Measurements from ENCODE around the gene CHRM1. TPM values are rescaled to one million over a fixed set of nuclear protein-coding genes. Genes with fewer than 3 reads are reported as not detected.
A peak's percentile ranks its signal among the peaks of the same experiment; 100 is the strongest.

CHRM1 gene
- total and polyA plus RNA-seq, 4 donors: not detected

GRCh38 chr11:62930157-62930556 is 9.0 kb upstream of the CHRM1 start:
- H3K27ac ChIP-seq (ENCODE audit: low read depth in 1 of 2, low read length in 2 of 2): no peak overlapping the region
- H3K9me3 ChIP-seq (ENCODE audit: control insufficient read depth, low read length): no peaks in the 10 kb centered on the region
- no peak overlapping the region for H3K4me3 ChIP-seq (ENCODE audit: low read length in 2 of 2)
- ATAC-seq (ENCODE audit: low FRiP score): no peak
- H3K4me1 ChIP-seq (ENCODE audit: control insufficient read depth in 1 of 2, insufficient read depth in 2 of 2, low read length in 2 of 2): no peaks in the 10 kb centered on the region
- no peaks in the 10 kb centered on the region for H3K27me3 ChIP-seq (ENCODE audit: control insufficient read depth in 1 of 2, insufficient read depth in 2 of 2, low read length in 1 of 2)
- WGBS, 2 donors: 47 to 58% methylated on average over 4 of the region's 4 CpGs
- no peaks in the 10 kb centered on the region for H3K36me3 ChIP-seq (ENCODE audit: control insufficient read depth in 1 of 2, insufficient read depth in 2 of 2, low read length in 1 of 2)
- intact Hi-C loops (cut with DNase I): no loop called here
- no peak for DNase-seq

- ATAC-seq (ENCODE audit: low FRiP score): no peak
- H3K27me3 ChIP-seq (ENCODE audit: control insufficient read depth in 1 of 2, insufficient read depth in 2 of 2, low read length in 1 of 2): no peaks in the 10 kb centered on the region
- intact Hi-C loops (cut with DNase I): no loop called here
- H3K4me3 ChIP-seq (ENCODE audit: low read length in 2 of 2): no peak overlapping the region
- DNase-seq: no peak
- no peaks in the 10 kb centered on the region for H3K36me3 ChIP-seq (ENCODE audit: control insufficient read depth in 1 of 2, insufficient read depth in 2 of 2, low read length in 1 of 2)
- H3K4me1 ChIP-seq (ENCODE audit: control insufficient read depth in 1 of 2, insufficient read depth in 2 of 2, low read length in 2 of 2): no peaks in the 10 kb centered on the region
- H3K27ac ChIP-seq (ENCODE audit: low read depth in 1 of 2, low read length in 2 of 2): no peak overlapping the region
- 81 to 82% methylated on average over 13 of the region's 13 CpGs for WGBS, 2 donors
- H3K9me3 ChIP-seq (ENCODE audit: control insufficient read depth, low read length): no peaks in the 10 kb centered on the region
Measured at GRCh38 chr11:62928011-62928410, 6.8 kb upstream of the CHRM1 start.

- Histone ChIP-seq H3K36me3 (ENCODE audit: control insufficient read depth in 1 of 2, insufficient read depth in 2 of 2, low read length in 1 of 2) (no peaks in the 10 kb centered on the region), H3K4me1 (ENCODE audit: control insufficient read depth in 1 of 2, insufficient read depth in 2 of 2, low read length in 2 of 2) (no peaks in the 10 kb centered on the region), H3K27me3 (ENCODE audit: control insufficient read depth in 1 of 2, insufficient read depth in 2 of 2, low read length in 1 of 2) (no peaks in the 10 kb centered on the region), H3K27ac (ENCODE audit: low read depth in 1 of 2, low read length in 2 of 2) (no peak overlapping the region), H3K9me3 (ENCODE audit: control insufficient read depth, low read length) (no peaks in the 10 kb centered on the region), H3K4me3 (ENCODE audit: low read length in 2 of 2) (no peak overlapping the region)
- intact Hi-C loops (cut with DNase I): no loop called here
- DNase-seq: no peak
- ATAC-seq (ENCODE audit: low FRiP score): no peak
- WGBS, 2 donors: 17 to 18% methylated on average over 49 to 53 of the region's 53 CpGs
Measured at GRCh38 chr11:62926680-62927455, 5.7 kb upstream of the CHRM1 start.

- no peak for DNase-seq
- no peaks in the 10 kb centered on the region for H3K4me1 ChIP-seq (ENCODE audit: control insufficient read depth in 1 of 2, insufficient read depth in 2 of 2, low read length in 2 of 2)
- WGBS, 2 donors: 2 to 4% methylated on average over 71 of the region's 71 CpGs
- intact Hi-C loops (cut with DNase I): no loop called here
- no peak for ATAC-seq (ENCODE audit: low FRiP score)
- peak overlapping the region; percentile 25 to 27 for H3K4me3 ChIP-seq (ENCODE audit: low read length in 2 of 2)
- no peak overlapping the region for H3K27ac ChIP-seq (ENCODE audit: low read depth in 1 of 2, low read length in 2 of 2)
- no peaks in the 10 kb centered on the region for H3K36me3 ChIP-seq (ENCODE audit: control insufficient read depth in 1 of 2, insufficient read depth in 2 of 2, low read length in 1 of 2)
- H3K9me3 ChIP-seq (ENCODE audit: control insufficient read depth, low read length): no peaks in the 10 kb centered on the region
- H3K27me3 ChIP-seq (ENCODE audit: control insufficient read depth in 1 of 2, insufficient read depth in 2 of 2, low read length in 1 of 2): no peaks in the 10 kb centered on the region
Measured at GRCh38 chr11:62925745-62926679, 4.8 kb upstream of the CHRM1 start.

GRCh38 chr11:62925308-62925707 is 4.1 kb upstream of the CHRM1 start:
- peak overlapping the region in 1 of 2 donors; percentile 25 for H3K4me3 ChIP-seq (ENCODE audit: low read length in 2 of 2)
- intact Hi-C loops (cut with DNase I): no loop called here
- 46% methylated on average over 14 of the region's 14 CpGs for WGBS, 2 donors
- H3K27me3 ChIP-seq (ENCODE audit: control insufficient read depth in 1 of 2, insufficient read depth in 2 of 2, low read length in 1 of 2): no peaks in the 10 kb centered on the region
- no peaks in the 10 kb centered on the region for H3K4me1 ChIP-seq (ENCODE audit: control insufficient read depth in 1 of 2, insufficient read depth in 2 of 2, low read length in 2 of 2)
- H3K36me3 ChIP-seq (ENCODE audit: control insufficient read depth in 1 of 2, insufficient read depth in 2 of 2, low read length in 1 of 2): no peaks in the 10 kb centered on the region
- no peak for DNase-seq
- no peaks in the 10 kb centered on the region for H3K9me3 ChIP-seq (ENCODE audit: control insufficient read depth, low read length)
- H3K27ac ChIP-seq (ENCODE audit: low read depth in 1 of 2, low read length in 2 of 2): no peak overlapping the region
- ATAC-seq (ENCODE audit: low FRiP score): no peak

- H3K27ac ChIP-seq (ENCODE audit: low read depth in 1 of 2, low read length in 2 of 2): no peak overlapping the region
- H3K27me3 ChIP-seq (ENCODE audit: control insufficient read depth in 1 of 2, insufficient read depth in 2 of 2, low read length in 1 of 2): no peaks in the 10 kb centered on the region
- intact Hi-C loops (cut with DNase I): no loop called here
- peak overlapping the region in 1 of 2 donors; percentile 30 for H3K4me3 ChIP-seq (ENCODE audit: low read length in 2 of 2)
- H3K9me3 ChIP-seq (ENCODE audit: control insufficient read depth, low read length): no peaks in the 10 kb centered on the region
- WGBS, 2 donors: 2% methylated on average over 52 of the region's 52 CpGs
- DNase-seq: no peak
- no peak for ATAC-seq (ENCODE audit: low FRiP score)
- H3K4me1 ChIP-seq (ENCODE audit: control insufficient read depth in 1 of 2, insufficient read depth in 2 of 2, low read length in 2 of 2): no peaks in the 10 kb centered on the region
- no peaks in the 10 kb centered on the region for H3K36me3 ChIP-seq (ENCODE audit: control insufficient read depth in 1 of 2, insufficient read depth in 2 of 2, low read length in 1 of 2)
Measured at GRCh38 chr11:62923601-62924411, 2.6 kb upstream of the CHRM1 start.

GRCh38 chr11:62922653-62923431 is 1.7 kb upstream of the CHRM1 start:
- no peaks in the 10 kb centered on the region for H3K27me3 ChIP-seq (ENCODE audit: control insufficient read depth in 1 of 2, insufficient read depth in 2 of 2, low read length in 1 of 2)
- WGBS, 2 donors: 29% methylated on average over 24 of the region's 24 CpGs
- H3K9me3 ChIP-seq (ENCODE audit: control insufficient read depth, low read length): no peaks in the 10 kb centered on the region
- H3K4me3 ChIP-seq (ENCODE audit: low read length in 2 of 2): no peak overlapping the region
- ATAC-seq (ENCODE audit: low FRiP score) (no peak), DNase-seq (no peak)
- H3K36me3 ChIP-seq (ENCODE audit: control insufficient read depth in 1 of 2, insufficient read depth in 2 of 2, low read length in 1 of 2): no peaks in the 10 kb centered on the region
- intact Hi-C loops (cut with DNase I): no loop called here
- no peaks in the 10 kb centered on the region for H3K4me1 ChIP-seq (ENCODE audit: control insufficient read depth in 1 of 2, insufficient read depth in 2 of 2, low read length in 2 of 2)
- no peak overlapping the region for H3K27ac ChIP-seq (ENCODE audit: low read depth in 1 of 2, low read length in 2 of 2)

- WGBS, 2 donors: 47 to 49% methylated on average over 4 of the region's 4 CpGs
- H3K36me3 ChIP-seq (ENCODE audit: control insufficient read depth in 1 of 2, insufficient read depth in 2 of 2, low read length in 1 of 2): no peaks in the 10 kb centered on the region
- no peak overlapping the region for H3K4me3 ChIP-seq (ENCODE audit: low read length in 2 of 2)
- no peak overlapping the region for H3K27ac ChIP-seq (ENCODE audit: low read depth in 1 of 2, low read length in 2 of 2)
- H3K27me3 ChIP-seq (ENCODE audit: control insufficient read depth in 1 of 2, insufficient read depth in 2 of 2, low read length in 1 of 2): no peaks in the 10 kb centered on the region
- no peak for ATAC-seq (ENCODE audit: low FRiP score)
- intact Hi-C loops (cut with DNase I): no loop called here
- DNase-seq: no peak
- H3K4me1 ChIP-seq (ENCODE audit: control insufficient read depth in 1 of 2, insufficient read depth in 2 of 2, low read length in 2 of 2): no peaks in the 10 kb centered on the region
- no peaks in the 10 kb centered on the region for H3K9me3 ChIP-seq (ENCODE audit: control insufficient read depth, low read length)
Measured at GRCh38 chr11:62922189-62922589, 1.0 kb upstream of the CHRM1 start.

All from aorta (tissue), 5 donors.